Neuron (in vitro differentiated cells): Measurements from ENCODE around the gene TSPAN4.
A peak's percentile ranks its signal among the peaks of the same experiment; 100 is the strongest.

Experiments used
- H2AFZ ChIP-seq: one replicate; pipeline ENCODE4 v1.6.1; 2013; ENCODE audit warnings: low read depth, mild to moderate bottlenecking, inconsistent platforms, low read length, moderate library complexity
- H3K27me3 ChIP-seq: one replicate; pipeline ENCODE4 v1.6.1; 2013; ENCODE audit warnings: low read length; ENCODE audit not compliant: insufficient read depth
- H3K36me3 ChIP-seq: one replicate; pipeline ENCODE4 v1.6.1; 2013; ENCODE audit warnings: low read length; ENCODE audit not compliant: insufficient read depth
- H3K4me1 ChIP-seq: one replicate; pipeline ENCODE4 v1.6.1; 2013; ENCODE audit warnings: low read length; ENCODE audit not compliant: insufficient read depth
- H3K4me3 ChIP-seq: 2 replicates; pipeline ENCODE4 v1.5.1; 2013; ENCODE audit warnings: mild to moderate bottlenecking, low read length, moderate library complexity
- H3K9me3 ChIP-seq: one replicate; pipeline ENCODE4 v1.6.1; 2013; ENCODE audit warnings: low read length

Gene TSPAN4

DNA sequence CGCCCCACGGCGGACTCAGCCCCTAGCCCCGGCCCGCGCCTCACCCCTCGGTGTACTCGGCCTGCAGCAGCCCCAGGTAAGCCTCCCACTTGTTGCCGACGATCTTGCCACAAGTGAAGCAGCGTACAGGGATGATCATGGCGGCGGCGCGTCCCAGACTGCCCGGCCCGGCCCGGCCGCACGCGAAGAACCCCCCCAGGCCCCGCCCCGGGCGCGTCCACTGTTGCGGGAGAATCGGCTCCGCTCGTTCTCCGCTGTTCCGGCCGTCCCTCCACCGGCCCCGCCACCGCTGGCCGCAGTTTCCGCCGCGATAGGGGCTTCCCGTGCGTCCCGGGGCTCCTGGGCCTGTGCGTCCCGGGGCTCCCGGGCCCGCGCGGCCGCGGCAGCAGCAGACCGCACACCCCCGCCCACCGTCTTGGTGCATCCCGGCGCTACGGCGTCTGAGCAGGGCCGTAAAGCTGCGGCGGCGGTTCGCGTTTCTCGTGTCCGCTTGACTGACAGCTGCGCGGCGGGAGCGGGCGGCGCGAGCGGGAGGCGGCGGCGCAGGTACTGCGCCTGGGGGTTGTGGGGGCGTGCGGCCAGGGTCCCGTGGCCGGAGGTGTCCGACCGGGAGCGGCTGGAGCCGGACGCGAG is at the start of gene TSPAN4, which contains the start of gene POLR2L:
Gene TSPAN4, plus strand, starts transcription at position 483 of the 633 bp plus-strand sequence. CDS start 7,453 bp downstream, outside the sequence.
Gene POLR2L, minus strand, starts transcription at position 160 of the 633 bp plus-strand sequence. Its CDS starts 21 bp downstream, at position 139.
- Histone ChIP-seq H3K36me3 (peaks cover 37% of the 10 kb centered on the region), H2AFZ (peak within 1 kb of the TSS; percentile 96), H3K4me3 (peak within 1 kb of the TSS; percentile 95), H3K9me3 (no peaks in the 10 kb centered on the region), H3K27me3 (no peaks in the 10 kb centered on the region), H3K4me1 (peaks cover 40% of the 10 kb centered on the region)

- peaks cover 28% of the 10 kb centered on the region for H3K4me1 ChIP-seq
- H2AFZ ChIP-seq: no peak overlapping the region
- H3K4me3 ChIP-seq: no peak overlapping the region
- H3K36me3 ChIP-seq: peaks cover 29% of the 10 kb centered on the region
- no peaks in the 10 kb centered on the region for H3K27me3 ChIP-seq
- no peaks in the 10 kb centered on the region for H3K9me3 ChIP-seq
Measured at GRCh38 chr11:792873-793272, 49.8 kb upstream of the TSPAN4 start.

GRCh38 chr11:793556-793955 is 49.1 kb upstream of the TSPAN4 start:
- H3K27me3 ChIP-seq: no peaks in the 10 kb centered on the region
- no peaks in the 10 kb centered on the region for H3K9me3 ChIP-seq
- H3K36me3 ChIP-seq: peaks cover 29% of the 10 kb centered on the region
- H2AFZ ChIP-seq: no peak overlapping the region
- H3K4me1 ChIP-seq: peaks cover 28% of the 10 kb centered on the region
- no peak overlapping the region for H3K4me3 ChIP-seq

DNA sequence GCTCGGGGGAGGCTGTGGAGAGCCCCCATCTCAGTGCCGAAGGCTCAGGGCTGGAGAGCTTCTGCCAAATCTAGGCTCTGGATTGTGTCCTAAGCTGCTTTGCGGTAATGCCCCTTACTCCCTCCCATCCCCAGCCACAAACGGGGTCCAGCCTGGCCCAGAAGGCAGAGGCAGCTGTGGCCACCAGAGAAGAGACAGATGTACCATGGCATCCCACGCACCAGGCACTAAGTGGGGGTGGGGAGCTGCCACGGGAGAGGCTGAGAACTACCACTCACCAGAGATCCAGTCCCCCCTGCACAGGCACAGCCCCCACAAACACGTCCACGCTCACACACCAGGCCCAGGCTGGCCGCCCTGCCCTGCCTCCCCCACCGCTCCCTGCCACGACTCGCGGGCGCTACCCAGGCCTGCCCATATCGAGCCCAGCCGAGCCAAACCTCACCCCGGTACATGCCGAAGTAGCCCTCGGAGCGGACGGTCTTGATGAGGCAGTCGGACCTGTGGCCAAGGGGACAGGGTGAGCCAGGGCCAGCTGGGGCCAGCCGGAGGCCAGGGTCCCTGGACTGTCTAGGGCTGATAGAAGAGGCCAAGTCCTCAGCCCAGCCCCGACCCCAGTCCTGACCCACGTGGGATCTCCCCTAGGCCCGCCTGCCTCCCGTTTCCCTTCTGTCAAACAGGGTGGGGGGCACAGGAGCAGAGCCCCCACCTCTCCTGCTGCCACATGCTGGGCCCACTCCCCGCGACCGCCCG is 48.5 kb upstream of the TSPAN4 start:
- no peak overlapping the region for H2AFZ ChIP-seq
- H3K4me3 ChIP-seq: no peak overlapping the region
- no peaks in the 10 kb centered on the region for H3K27me3 ChIP-seq
- no peaks in the 10 kb centered on the region for H3K9me3 ChIP-seq
- H3K36me3 ChIP-seq: peaks cover 31% of the 10 kb centered on the region
- H3K4me1 ChIP-seq: peaks cover 23% of the 10 kb centered on the region

GRCh38 chr11:794766-795633 is 47.7 kb upstream of the TSPAN4 start:
- no peak overlapping the region for H2AFZ ChIP-seq
- peaks cover 38% of the 10 kb centered on the region for H3K36me3 ChIP-seq
- H3K9me3 ChIP-seq: no peaks in the 10 kb centered on the region
- H3K4me3 ChIP-seq: no peak overlapping the region
- peaks cover 22% of the 10 kb centered on the region for H3K4me1 ChIP-seq
- no peaks in the 10 kb centered on the region for H3K27me3 ChIP-seq

DNA sequence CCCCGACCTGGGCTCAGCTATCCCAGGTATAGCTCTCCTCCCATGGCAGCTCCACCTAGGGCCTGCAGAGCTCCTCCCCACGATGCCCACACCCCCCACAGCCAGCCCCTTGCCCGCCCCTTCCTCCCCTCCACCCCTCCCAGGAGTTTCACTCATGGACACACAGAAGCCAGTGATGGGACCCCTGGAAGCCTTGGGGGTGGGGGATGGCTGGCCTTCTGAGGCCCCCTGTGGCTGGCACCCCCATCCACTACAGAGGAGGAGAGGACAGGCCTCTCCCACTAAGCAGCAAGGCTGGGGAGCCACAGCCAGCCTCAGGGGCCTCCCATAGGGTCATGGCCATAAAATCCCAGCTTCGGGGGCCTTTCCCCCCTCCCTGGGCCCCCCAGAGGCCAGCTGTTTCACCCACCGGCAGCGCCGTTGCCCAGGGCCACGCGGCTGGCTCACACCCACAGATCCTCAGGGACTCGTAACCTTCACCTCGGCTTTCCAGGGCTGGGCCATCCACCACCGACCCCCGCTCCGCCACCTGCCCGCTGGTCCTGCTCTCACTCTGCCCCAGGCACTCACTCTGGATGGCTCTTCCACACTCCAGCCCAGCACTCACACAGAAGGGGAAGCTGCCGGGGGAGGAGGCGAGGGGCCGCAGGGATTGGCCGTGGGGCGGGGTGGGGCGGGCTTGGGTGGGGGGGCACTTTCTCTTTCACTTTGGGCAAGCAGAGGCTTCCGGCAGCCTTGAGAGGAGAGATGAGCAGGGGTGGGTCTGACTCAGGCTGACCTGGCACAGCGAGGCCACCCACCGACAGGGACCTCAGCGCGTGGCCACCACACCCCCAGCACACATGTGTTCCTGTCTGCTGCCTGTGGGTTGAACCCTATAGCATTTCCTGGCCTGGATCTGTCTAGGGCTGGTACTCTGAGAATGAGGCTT is 46.8 kb upstream of the TSPAN4 start:
- no peak overlapping the region for H2AFZ ChIP-seq
- no peaks in the 10 kb centered on the region for H3K27me3 ChIP-seq
- no peaks in the 10 kb centered on the region for H3K9me3 ChIP-seq
- peak overlapping the region; percentile 70 for H3K4me3 ChIP-seq
- H3K36me3 ChIP-seq: peaks cover 47% of the 10 kb centered on the region
- H3K4me1 ChIP-seq: peaks cover 22% of the 10 kb centered on the region

- peaks cover 22% of the 10 kb centered on the region for H3K4me1 ChIP-seq
- H2AFZ ChIP-seq: no peak overlapping the region
- no peaks in the 10 kb centered on the region for H3K27me3 ChIP-seq
- no peaks in the 10 kb centered on the region for H3K9me3 ChIP-seq
- H3K36me3 ChIP-seq: peaks cover 50% of the 10 kb centered on the region
- H3K4me3 ChIP-seq: peak overlapping the region; percentile 70
Measured at GRCh38 chr11:796565-797295, 45.9 kb upstream of the TSPAN4 start.

DNA sequence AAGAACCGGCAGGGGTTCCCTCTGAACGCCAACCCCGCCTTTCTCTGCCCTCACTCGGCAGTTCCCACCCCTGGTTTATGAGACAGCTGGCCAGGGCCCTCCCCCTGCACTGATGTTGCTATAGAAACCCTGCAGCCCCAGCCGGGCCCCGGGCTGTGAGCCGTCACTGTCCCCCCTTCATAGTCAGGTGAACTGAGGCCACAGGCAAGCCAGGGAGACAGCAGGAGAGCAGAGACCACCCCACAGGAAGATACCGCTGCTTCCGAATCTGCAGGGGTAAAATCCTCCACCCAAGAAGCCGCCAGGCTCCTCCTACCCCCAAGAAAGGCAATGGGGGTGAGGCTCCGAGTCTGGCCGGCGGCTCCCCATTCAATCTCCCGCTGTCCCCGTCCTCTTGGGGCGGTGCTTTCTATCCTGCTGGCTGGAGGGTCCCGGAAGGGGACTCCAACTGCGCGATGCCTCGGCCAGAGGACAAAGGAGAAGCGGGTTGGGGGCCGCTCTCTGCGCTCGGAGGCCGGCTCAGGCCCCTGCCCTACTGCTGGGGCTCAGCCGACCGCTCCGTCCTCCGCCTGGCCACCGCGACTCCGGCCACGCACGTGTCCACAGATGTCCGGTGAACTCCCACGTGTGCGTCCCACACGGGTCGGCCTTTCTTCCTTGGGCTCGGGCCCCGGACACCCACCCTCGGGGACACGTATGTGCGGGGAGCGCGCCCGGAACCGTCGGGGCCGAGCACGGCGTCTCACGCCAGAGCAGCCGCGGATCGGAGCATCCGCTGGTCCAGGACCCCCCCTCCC is 45.2 kb upstream of the TSPAN4 start:
- Histone ChIP-seq H3K9me3 (no peaks in the 10 kb centered on the region), H3K4me1 (peaks cover 22% of the 10 kb centered on the region), H3K36me3 (peaks cover 50% of the 10 kb centered on the region), H2AFZ (no peak overlapping the region), H3K27me3 (no peaks in the 10 kb centered on the region), H3K4me3 (peak overlapping the region; percentile 70)

DNA sequence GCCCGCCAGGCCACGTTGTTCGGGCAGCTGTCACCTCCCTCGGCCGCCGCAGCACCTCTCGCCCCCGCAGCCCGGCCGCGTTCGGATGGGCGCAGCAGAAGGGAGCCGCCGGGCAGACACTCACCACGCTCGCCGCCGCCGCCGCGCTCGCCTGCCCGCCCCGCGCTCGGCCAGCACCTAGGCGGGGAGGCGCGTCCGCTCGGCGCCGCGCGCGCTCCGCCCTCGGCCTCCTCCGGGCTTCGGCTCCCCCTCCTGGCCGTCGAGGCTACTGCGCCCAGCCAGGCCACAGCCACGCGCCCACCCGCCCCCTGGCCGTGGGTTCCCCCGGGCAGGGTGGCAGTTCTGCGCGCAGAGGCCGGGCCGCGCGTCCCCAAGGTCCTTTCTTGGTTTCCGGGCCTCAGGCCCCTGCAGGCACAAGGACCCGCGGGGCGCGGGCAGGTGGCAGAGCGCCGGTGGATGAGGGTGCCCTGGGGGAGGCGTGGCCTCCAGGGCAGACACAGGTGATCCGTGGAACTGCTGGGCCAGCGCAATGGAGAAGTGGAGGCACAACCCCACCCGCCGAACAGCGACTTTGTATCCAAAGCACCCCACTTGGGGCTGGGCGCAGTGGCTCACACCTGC is 44.4 kb upstream of the TSPAN4 start, which contains the start of gene SLC25A22:
Gene SLC25A22, minus strand, starts transcription at position 189 of the 621 bp plus-strand sequence. CDS start 3,275 bp downstream, outside the sequence.
- Histone ChIP-seq H3K4me3 (peak within 1 kb of the TSS; percentile 70), H3K27me3 (no peaks in the 10 kb centered on the region), H2AFZ (no peak within 1 kb of the TSS), H3K36me3 (peaks cover 47% of the 10 kb centered on the region), H3K4me1 (peaks cover 23% of the 10 kb centered on the region), H3K9me3 (no peaks in the 10 kb centered on the region)

DNA sequence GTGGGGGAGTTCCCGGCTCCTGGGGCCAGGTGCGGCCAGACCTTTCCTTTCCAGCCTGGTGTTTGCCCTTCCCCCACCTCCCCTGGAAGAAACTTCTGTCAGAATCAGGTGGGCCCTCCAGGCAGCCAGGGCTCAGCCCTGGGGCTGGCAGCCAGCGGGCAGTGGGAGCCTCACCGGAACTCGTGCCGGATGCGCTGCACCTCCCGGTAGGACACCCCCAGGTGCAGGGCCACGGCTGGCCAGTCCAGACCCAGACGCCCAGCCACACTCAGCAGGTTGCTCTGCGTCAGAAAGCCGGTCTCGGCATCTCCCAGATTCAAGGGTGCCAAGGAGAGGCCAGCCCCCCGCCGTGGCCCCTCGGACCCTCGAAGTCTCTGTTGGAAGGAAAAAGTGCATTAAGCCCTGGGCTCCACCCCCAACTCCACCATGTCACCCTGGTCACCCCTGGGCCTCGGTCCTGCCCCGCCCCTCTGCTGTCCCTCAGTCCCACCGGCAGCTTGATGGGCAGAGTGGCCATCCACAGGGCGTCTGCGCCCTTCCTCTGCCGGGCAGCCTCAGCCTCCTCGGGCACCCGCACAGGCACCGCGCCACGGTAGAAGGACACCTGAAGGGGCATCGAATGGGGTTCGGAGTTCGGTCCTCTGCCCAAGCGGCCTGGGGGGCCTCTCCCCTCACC is 42.9 kb upstream of the TSPAN4 start:
- H3K4me3 ChIP-seq: no peak overlapping the region
- peaks cover 37% of the 10 kb centered on the region for H3K4me1 ChIP-seq
- no peaks in the 10 kb centered on the region for H3K9me3 ChIP-seq
- H3K27me3 ChIP-seq: no peaks in the 10 kb centered on the region
- no peak overlapping the region for H2AFZ ChIP-seq
- H3K36me3 ChIP-seq: peaks cover 35% of the 10 kb centered on the region
